SK-N-SH treated with all-trans-retinoic acid at 6 μM for 48 hours (cell line): Measurements from ENCODE around the gene PPP1R14D.

Source experiments
- ATAC-seq: fragments of 200-7000 bp; cut with Tn5 transposase; 3 replicates; pipeline ENCODE4 v1.9.1; 2020; ENCODE audit warnings: mild to moderate bottlenecking, moderate library complexity
- ARNTL ChIP-seq: fragments of 450-650 bp; formaldehyde crosslinking; IDR thresholded peaks from 2 replicates; pipeline ENCODE4 v1.5.0; 2020; ENCODE audit warnings: low read depth, mild to moderate bottlenecking, moderate library complexity, borderline replicate concordance
- BACH2 ChIP-seq: fragments of 250-450 bp; sonication (Bioruptor Pico); IDR thresholded peaks from 2 replicates; pipeline ENCODE4 v1.9.0; 2021; ENCODE audit warnings: mild to moderate bottlenecking, borderline replicate concordance
- CREB5 ChIP-seq: fragments of 250-450 bp; sonication (Bioruptor Pico); IDR thresholded peaks from 2 replicates; pipeline ENCODE4 v1.5.1; 2020; ENCODE audit warnings: low read depth, mild to moderate bottlenecking, moderate library complexity
- CSDC2 ChIP-seq: fragments of 250-450 bp; sonication (Bioruptor Pico); IDR thresholded peaks from 2 replicates; pipeline ENCODE4 v1.5.0; 2020; ENCODE audit warnings: mild to moderate bottlenecking, moderate library complexity
- CSRNP3 ChIP-seq: fragments of 250-450 bp; sonication (Bioruptor Pico); IDR thresholded peaks from 2 replicates; pipeline ENCODE4 v1.5.1; 2021; ENCODE audit warnings: mild to moderate bottlenecking, moderate library complexity
- ESRRG ChIP-seq: fragments of 250-450 bp; sonication (Bioruptor Pico); IDR thresholded peaks from 2 replicates; pipeline ENCODE4 v1.6.1; 2021; ENCODE audit warnings: mild to moderate bottlenecking
- ISL1 ChIP-seq: fragments of 250-450 bp; sonication (Bioruptor Pico); IDR thresholded peaks from 2 replicates; pipeline ENCODE4 v2.1.2; 2022; ENCODE audit warnings: mild to moderate bottlenecking, moderate library complexity
- PATZ1 ChIP-seq: fragments of 250-450 bp; sonication (Bioruptor Pico); IDR thresholded peaks from 2 replicates; pipeline ENCODE4 v1.8.0; 2020; ENCODE audit warnings: mild to moderate bottlenecking, moderate library complexity, borderline replicate concordance
- POU6F1 ChIP-seq: fragments of 250-450 bp; sonication (Bioruptor Pico); IDR thresholded peaks from 2 replicates; pipeline ENCODE4 v1.8.0; 2021; ENCODE audit warnings: low read depth, mild to moderate bottlenecking, moderate library complexity, borderline replicate concordance
- PPARA ChIP-seq: fragments of 250-450 bp; sonication (Bioruptor Pico); IDR thresholded peaks from 2 replicates; pipeline ENCODE4 v1.5.0; 2020; ENCODE audit warnings: mild to moderate bottlenecking, borderline replicate concordance
- RARB ChIP-seq: fragments of 250-450 bp; sonication (Bioruptor Pico); IDR thresholded peaks from 2 replicates; pipeline ENCODE4 v1.8.0; 2021; ENCODE audit warnings: mild to moderate bottlenecking, moderate library complexity
- SNAI2 ChIP-seq: fragments of 250-450 bp; sonication (Bioruptor Pico); IDR thresholded peaks from 2 replicates; pipeline ENCODE4 v1.5.0; 2020; ENCODE audit warnings: mild to moderate bottlenecking, moderate library complexity
- TCF4 ChIP-seq: fragments of 250-450 bp; sonication (Bioruptor Pico); IDR thresholded peaks from 2 replicates; pipeline ENCODE4 v1.8.0; 2021; ENCODE audit warnings: mild to moderate bottlenecking, moderate library complexity, borderline replicate concordance
- TOX ChIP-seq: fragments of 250-450 bp; sonication (Bioruptor Pico); IDR thresholded peaks from 2 replicates; pipeline ENCODE4 v1.8.0; 2021; ENCODE audit warnings: mild to moderate bottlenecking, moderate library complexity, borderline replicate concordance
- ZC3H10 ChIP-seq: fragments of 250-450 bp; sonication (Bioruptor Pico); IDR thresholded peaks from 2 replicates; pipeline ENCODE4 v1.5.1; 2021; ENCODE audit warnings: mild to moderate bottlenecking, moderate library complexity
- ZFP3 ChIP-seq: fragments of 250-450 bp; sonication (Bioruptor Pico); IDR thresholded peaks from 2 replicates; pipeline ENCODE4 v1.5.0; 2020; ENCODE audit warnings: mild to moderate bottlenecking, moderate library complexity
- ZFP30 ChIP-seq: fragments of 450-650 bp; formaldehyde crosslinking; IDR thresholded peaks from 2 replicates; pipeline ENCODE4 v1.5.0; 2022; ENCODE audit warnings: mild to moderate bottlenecking, moderate library complexity
- ZNF565 ChIP-seq: fragments of 450-650 bp; formaldehyde crosslinking; conservative IDR thresholded peaks from 2 replicates; pipeline ENCODE4 v1.5.0; 2020; ENCODE audit warnings: low read depth, mild to moderate bottlenecking, moderate library complexity
- ZNF70 ChIP-seq: fragments of 450-650 bp; formaldehyde crosslinking; IDR thresholded peaks from 2 replicates; pipeline ENCODE4 v1.5.0; 2020; ENCODE audit warnings: mild to moderate bottlenecking, moderate library complexity
- ZNF8 ChIP-seq: fragments of 450-650 bp; formaldehyde crosslinking; IDR thresholded peaks from 2 replicates; pipeline ENCODE4 v1.5.0; 2020; ENCODE audit warnings: mild to moderate bottlenecking, moderate library complexity
- TF ChIP-seq, protein P1 (sequence below): fragments of 250-450 bp; sonication (Bioruptor Pico); IDR thresholded peaks from 2 replicates; pipeline ENCODE4 v1.5.0; 2020; ENCODE audit warnings: mild to moderate bottlenecking, moderate library complexity

The PPP1R14D gene

DNA sequence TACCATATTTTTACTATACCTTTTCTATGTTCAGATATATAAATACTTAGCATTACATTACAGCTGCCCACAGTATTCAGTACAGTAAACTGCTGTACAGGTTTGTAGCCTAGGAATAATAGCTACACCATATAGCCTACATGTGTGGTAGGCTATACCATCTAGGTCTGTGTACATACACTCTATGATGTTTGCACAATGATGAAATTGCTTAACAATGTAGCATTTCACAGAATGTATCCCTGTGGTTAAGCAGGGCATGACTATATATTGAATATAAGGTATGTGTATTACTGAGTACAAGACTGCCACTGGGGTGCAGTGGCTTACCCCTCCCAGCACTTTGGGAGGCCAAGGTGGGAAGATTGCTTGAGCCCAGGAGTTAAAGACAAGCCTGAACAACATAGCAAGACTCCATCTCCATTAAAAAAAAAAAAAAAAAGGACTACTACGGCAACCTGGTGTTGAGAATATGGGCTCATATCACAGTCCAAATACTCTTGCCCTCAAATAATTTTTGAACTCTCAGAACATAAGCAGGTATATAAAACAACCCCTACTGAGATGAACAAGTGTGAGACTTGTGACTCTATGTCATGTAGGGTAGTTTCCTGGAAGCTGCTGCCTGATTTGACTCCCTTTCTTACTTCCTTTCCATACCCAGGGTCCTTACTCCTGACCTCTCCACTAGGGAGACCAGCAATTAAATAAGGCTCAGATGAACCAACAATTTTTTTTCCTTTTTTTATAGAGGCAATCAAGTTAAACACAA, 4.8 kb downstream of the PPP1R14D start:
- TF ChIP-seq TCF4 (CRISPR knock-in tag) (no peak), POU6F1 (no peak), CREB5 (CRISPR knock-in tag) (no peak), ZFP3 (no peak), ZNF565 (CRISPR knock-in tag) (no peak)
- TF ChIP-seq, all 23 proteins: peak for 0
- no peak for ATAC-seq

GRCh38 chr15:40821195-40821594, 7.3 kb downstream of the PPP1R14D start:
- TF ChIP-seq TCF4 (CRISPR knock-in tag) (no peak), ZNF70 (CRISPR knock-in tag) (no peak), RARB (CRISPR knock-in tag) (no peak), BACH2 (CRISPR knock-in tag) (no peak), CSDC2 (CRISPR knock-in tag) (no peak), PPARA (no peak), TOX (CRISPR knock-in tag) (no peak), ZC3H10 (CRISPR knock-in tag) (no peak), CSRNP3 (CRISPR knock-in tag) (no peak)
- no peak for ATAC-seq

GRCh38 chr15:40819048-40819447, 9.5 kb downstream of the PPP1R14D start:
- ATAC-seq: no peak
- no peak for TF ChIP-seq ZNF70 (CRISPR knock-in tag)
- TF ChIP-seq TOX (CRISPR knock-in tag): no peak
- TF ChIP-seq ISL1 (CRISPR knock-in tag): no peak
- no peak for TF ChIP-seq ZNF8 (CRISPR knock-in tag)
- TF ChIP-seq TCF4 (CRISPR knock-in tag): no peak
- TF ChIP-seq PPARA: no peak
- no peak for TF ChIP-seq BACH2 (CRISPR knock-in tag)
- TF ChIP-seq, protein P1, sequence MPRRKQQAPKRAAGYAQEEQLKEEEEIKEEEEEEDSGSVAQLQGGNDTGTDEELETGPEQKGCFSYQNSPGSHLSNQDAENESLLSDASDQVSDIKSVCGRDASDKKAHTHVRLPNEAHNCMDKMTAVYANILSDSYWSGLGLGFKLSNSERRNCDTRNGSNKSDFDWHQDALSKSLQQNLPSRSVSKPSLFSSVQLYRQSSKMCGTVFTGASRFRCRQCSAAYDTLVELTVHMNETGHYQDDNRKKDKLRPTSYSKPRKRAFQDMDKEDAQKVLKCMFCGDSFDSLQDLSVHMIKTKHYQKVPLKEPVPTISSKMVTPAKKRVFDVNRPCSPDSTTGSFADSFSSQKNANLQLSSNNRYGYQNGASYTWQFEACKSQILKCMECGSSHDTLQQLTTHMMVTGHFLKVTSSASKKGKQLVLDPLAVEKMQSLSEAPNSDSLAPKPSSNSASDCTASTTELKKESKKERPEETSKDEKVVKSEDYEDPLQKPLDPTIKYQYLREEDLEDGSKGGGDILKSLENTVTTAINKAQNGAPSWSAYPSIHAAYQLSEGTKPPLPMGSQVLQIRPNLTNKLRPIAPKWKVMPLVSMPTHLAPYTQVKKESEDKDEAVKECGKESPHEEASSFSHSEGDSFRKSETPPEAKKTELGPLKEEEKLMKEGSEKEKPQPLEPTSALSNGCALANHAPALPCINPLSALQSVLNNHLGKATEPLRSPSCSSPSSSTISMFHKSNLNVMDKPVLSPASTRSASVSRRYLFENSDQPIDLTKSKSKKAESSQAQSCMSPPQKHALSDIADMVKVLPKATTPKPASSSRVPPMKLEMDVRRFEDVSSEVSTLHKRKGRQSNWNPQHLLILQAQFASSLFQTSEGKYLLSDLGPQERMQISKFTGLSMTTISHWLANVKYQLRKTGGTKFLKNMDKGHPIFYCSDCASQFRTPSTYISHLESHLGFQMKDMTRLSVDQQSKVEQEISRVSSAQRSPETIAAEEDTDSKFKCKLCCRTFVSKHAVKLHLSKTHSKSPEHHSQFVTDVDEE (CRISPR knock-in tag): no peak
- no peak for TF ChIP-seq CSDC2 (CRISPR knock-in tag)
- TF ChIP-seq CREB5 (CRISPR knock-in tag): no peak
- TF ChIP-seq ZFP30: no peak
- TF ChIP-seq ZNF565 (CRISPR knock-in tag): no peak
- no peak for TF ChIP-seq ESRRG (CRISPR knock-in tag)
- TF ChIP-seq PATZ1: no peak
- no peak for TF ChIP-seq SNAI2 (CRISPR knock-in tag)
- TF ChIP-seq ZC3H10 (CRISPR knock-in tag): no peak
- TF ChIP-seq ZFP3: no peak
- no peak for TF ChIP-seq ARNTL (CRISPR knock-in tag)
